Measurements from ENCODE around the gene STEAP3. TPM values are rescaled to one million over a fixed set of nuclear protein-coding genes. Genes with fewer than 3 reads are reported as not detected.

The STEAP3 gene
- total and polyA plus RNA-seq, 8 donors = 2.9 to 56.7 (median 12.6) TPM

DNA sequence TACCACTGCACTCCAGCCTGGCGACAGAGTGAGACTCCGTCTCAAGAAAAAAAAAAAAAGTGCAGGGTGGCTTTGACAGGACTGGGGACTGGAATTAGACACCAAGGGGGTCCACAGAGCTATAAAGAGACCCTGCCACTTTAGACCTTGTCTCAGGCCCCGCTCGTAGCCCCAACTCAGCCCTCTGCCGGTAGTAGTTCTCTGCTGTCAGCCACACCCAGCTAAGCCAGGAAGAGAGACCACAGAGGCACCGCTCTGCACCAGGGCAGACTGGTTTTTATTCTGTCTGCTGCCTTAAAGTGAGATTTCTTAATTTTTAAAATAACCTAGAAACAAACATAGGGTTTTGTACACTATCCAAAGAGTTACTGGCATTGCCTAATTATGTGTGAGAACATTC lies 66.0 kb downstream of the STEAP3 start:
- peaks cover 0 to 25% (median 3%) of the 10 kb centered on the region in 4 donors for H3K36me3 ChIP-seq
- peaks cover 7 to 26% (median 16%) of the 10 kb centered on the region in 4 donors for H3K4me1 ChIP-seq
- intact Hi-C loops (cut with DNase I; ENCODE audit: low total_unique reads) = loop anchor here (10.0 kb wide), 2 partner anchors 275 to 405 kb away; no protein-coding TSS in a partner anchor
- peak in 1 of 2 donors; percentile 32 for DNase-seq
- 80 to 94% (median 91%) methylated on average over 6 of the region's 6 CpGs for WGBS, 5 donors
- no peak overlapping the region for H3K4me3 ChIP-seq
- H3K27me3 ChIP-seq = no peaks in the 10 kb centered on the region
- TF ChIP-seq EP300 (IDR thresholded peaks at IDR 0.05) = no peak
- TF ChIP-seq, protein P1, sequence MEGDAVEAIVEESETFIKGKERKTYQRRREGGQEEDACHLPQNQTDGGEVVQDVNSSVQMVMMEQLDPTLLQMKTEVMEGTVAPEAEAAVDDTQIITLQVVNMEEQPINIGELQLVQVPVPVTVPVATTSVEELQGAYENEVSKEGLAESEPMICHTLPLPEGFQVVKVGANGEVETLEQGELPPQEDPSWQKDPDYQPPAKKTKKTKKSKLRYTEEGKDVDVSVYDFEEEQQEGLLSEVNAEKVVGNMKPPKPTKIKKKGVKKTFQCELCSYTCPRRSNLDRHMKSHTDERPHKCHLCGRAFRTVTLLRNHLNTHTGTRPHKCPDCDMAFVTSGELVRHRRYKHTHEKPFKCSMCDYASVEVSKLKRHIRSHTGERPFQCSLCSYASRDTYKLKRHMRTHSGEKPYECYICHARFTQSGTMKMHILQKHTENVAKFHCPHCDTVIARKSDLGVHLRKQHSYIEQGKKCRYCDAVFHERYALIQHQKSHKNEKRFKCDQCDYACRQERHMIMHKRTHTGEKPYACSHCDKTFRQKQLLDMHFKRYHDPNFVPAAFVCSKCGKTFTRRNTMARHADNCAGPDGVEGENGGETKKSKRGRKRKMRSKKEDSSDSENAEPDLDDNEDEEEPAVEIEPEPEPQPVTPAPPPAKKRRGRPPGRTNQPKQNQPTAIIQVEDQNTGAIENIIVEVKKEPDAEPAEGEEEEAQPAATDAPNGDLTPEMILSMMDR (IDR thresholded peaks at IDR 0.05) = no peak
- no peak for TF ChIP-seq POLR2AphosphoS5 (IDR thresholded peaks at IDR 0.05)
- no peak for TF ChIP-seq POLR2A (IDR thresholded peaks at IDR 0.05)
- H3K9me3 ChIP-seq = no peaks in the 10 kb centered on the region
- peak overlapping the region in 3 of 5 donors; percentile 33 to 60 (median 43) for H3K27ac ChIP-seq

DNA sequence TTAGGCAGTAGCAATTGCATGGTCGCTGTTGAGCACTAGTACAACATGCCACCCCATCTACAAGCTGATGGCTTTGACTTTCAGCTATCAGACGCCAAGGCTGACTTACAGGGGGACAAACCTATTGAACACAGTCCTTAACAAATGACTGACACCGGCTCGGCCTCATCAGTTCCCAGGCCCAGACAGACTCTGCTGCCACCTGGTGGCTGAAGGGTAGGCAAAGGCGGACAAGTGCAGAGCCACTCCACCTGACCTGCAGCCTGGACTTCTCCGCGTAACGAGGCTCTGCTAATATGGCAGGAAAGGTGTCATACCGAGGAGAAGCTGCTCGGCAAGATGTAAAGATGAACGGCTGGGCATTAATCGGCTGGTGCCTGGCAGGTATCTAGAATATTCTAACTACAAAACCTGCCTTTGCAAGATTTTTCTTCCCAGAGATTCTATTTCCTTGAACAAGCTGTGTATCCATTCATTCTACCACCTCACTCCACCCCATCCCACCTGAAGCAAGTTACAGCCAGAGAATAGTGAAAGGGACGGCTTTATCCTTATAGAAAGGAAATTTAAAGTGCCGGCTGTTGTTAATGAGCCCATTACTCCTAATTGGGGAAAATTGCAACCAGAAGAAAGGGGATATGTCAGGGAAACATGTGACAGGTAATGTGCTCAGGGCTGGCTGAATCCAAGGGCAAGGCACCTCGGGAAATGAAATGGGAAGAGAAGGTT lies 67.4 kb downstream of the STEAP3 start:
- Histone ChIP-seq H3K4me3 (no peak overlapping the region), H3K36me3 (peaks cover 0 to 29% (median 3%) of the 10 kb centered on the region in 4 donors), H3K9me3 (no peaks in the 10 kb centered on the region), H3K4me1 (peaks cover 7 to 26% (median 16%) of the 10 kb centered on the region in 4 donors), H3K27me3 (no peaks in the 10 kb centered on the region), H3K27ac (peak overlapping the region in 1 of 5 donors; percentile 32)
- WGBS, 5 donors = 23 to 70% (median 30%) methylated on average over 15 of the region's 15 CpGs
- peak; percentile 80 to 87 for DNase-seq
- intact Hi-C loops (cut with DNase I; ENCODE audit: low total_unique reads) = loop anchor here (10.0 kb wide), 1 partner anchor 406 kb away; no protein-coding TSS in a partner anchor
- TF ChIP-seq POLR2AphosphoS5 (IDR thresholded peaks at IDR 0.05) = no peak
- no peak for TF ChIP-seq EP300 (IDR thresholded peaks at IDR 0.05)
- TF ChIP-seq, protein P1 (IDR thresholded peaks at IDR 0.05) = peak in 5 of 7 experiments; percentile 40 to 83 (median 74)
- TF ChIP-seq POLR2A (IDR thresholded peaks at IDR 0.05) = no peak

DNA sequence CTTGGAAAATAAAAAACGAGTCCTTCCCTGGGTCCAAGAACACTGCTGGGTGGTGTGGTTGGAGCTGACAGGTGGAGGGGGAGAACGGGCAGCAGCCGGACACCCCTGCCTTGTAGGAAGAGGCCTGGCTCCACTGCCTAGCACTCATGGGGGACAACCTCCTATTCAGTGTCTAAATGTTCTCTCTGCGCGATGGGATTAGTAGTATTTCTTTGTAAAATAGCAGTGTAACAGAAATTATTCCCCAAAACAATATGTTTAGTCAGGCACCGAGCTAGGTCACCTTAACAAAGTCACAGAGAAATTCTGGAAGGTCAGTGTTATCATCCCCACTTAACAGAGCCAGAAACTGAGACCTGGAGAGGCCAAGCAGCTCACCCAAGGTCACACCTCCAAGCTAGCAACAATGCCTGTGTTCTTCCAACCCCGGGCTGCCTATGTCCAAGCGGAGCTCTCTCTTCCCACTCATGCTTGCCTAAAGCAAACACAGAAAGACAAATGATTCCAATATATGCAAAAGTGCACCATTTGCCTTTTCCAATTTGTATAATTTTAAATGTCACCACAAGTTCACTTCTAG lies 68.0 kb downstream of the STEAP3 start:
- WGBS, 5 donors = 72 to 82% (median 77%) methylated on average over 8 of the region's 8 CpGs
- TF ChIP-seq, protein P1 (IDR thresholded peaks at IDR 0.05) = no peak
- TF ChIP-seq POLR2AphosphoS5 (IDR thresholded peaks at IDR 0.05) (no peak), POLR2A (IDR thresholded peaks at IDR 0.05) (no peak)
- Histone ChIP-seq H3K9me3 (no peaks in the 10 kb centered on the region), H3K27ac (peak overlapping the region in 2 of 5 donors; percentile 16 to 32), H3K36me3 (peaks cover 0 to 23% (median 3%) of the 10 kb centered on the region in 4 donors), H3K27me3 (no peaks in the 10 kb centered on the region), H3K4me1 (peaks cover 7 to 26% (median 16%) of the 10 kb centered on the region in 4 donors), H3K4me3 (no peak overlapping the region)
- intact Hi-C loops (cut with DNase I; ENCODE audit: low total_unique reads) = loop anchor here (10.0 kb wide), 1 partner anchor 407 kb away; no protein-coding TSS in a partner anchor
- DNase-seq = no peak

GRCh38 chr2:119292226-119292625 lies 68.6 kb downstream of the STEAP3 start:
- Histone ChIP-seq H3K4me3 (no peak overlapping the region), H3K27me3 (no peaks in the 10 kb centered on the region), H3K9me3 (no peaks in the 10 kb centered on the region), H3K4me1 (peaks cover 7 to 26% (median 16%) of the 10 kb centered on the region in 4 donors), H3K36me3 (peaks cover 0 to 20% (median 3%) of the 10 kb centered on the region in 4 donors), H3K27ac (peak overlapping the region in 2 of 5 donors; percentile 16 to 32)
- intact Hi-C loops (cut with DNase I; ENCODE audit: low total_unique reads) = loop anchor here (10.0 kb wide), 1 partner anchor 407 kb away; no protein-coding TSS in a partner anchor
- 19 to 28% (median 20%) methylated on average over 8 of the region's 8 CpGs for WGBS, 5 donors
- TF ChIP-seq POLR2A (IDR thresholded peaks at IDR 0.05) = no peak
- TF ChIP-seq, protein P1 (IDR thresholded peaks at IDR 0.05) = peak in 5 of 7 experiments; percentile 14 to 25 (median 21)
- DNase-seq = peak in 1 of 2 donors; percentile 63
